ENCODE results near the gene TRIM25. TPM values are rescaled to one million over a fixed set of nuclear protein-coding genes. Genes with fewer than 3 reads are reported as not detected.

TRIM25 gene
- total RNA-seq (ENCODE audit: low replicate concordance), result 26.1 and 70.3 TPM in 2 replicates

- H3K4me3 ChIP-seq (ENCODE audit: low read depth, low read length), result peak within 1 kb of the TSS; percentile 98
- no peak for TF ChIP-seq CTCF (IDR thresholded peaks at IDR 0.05; ENCODE audit: insufficient read depth, low read length)
Observed at GRCh38 chr17:56913867-56914580, at the start of gene TRIM25. Gene TRIM25, minus strand, starts transcription at chr17:56914049. Its CDS starts 61 bp downstream, at chr17:56913988.

GRCh38 chr17:56960596-56961538, 47.0 kb upstream of the TRIM25 start, which contains the start of gene COIL:
Gene COIL, minus strand, starts transcription at chr17:56961050. Its CDS starts 31 bp downstream, at chr17:56961019.
- peak within 1 kb of the TSS; percentile 87 for H3K4me3 ChIP-seq (ENCODE audit: low read depth, low read length)
- peak; percentile 90 for DNase-seq (ENCODE audit: low read depth)
- peak; percentile 99 for TF ChIP-seq CTCF (IDR thresholded peaks at IDR 0.05; ENCODE audit: insufficient read depth, low read length)

More at GRCh38 chr17:56913867-56914580, at the start of gene TRIM25:
- peak; percentile 79 for DNase-seq (ENCODE audit: low read depth)

DNA sequence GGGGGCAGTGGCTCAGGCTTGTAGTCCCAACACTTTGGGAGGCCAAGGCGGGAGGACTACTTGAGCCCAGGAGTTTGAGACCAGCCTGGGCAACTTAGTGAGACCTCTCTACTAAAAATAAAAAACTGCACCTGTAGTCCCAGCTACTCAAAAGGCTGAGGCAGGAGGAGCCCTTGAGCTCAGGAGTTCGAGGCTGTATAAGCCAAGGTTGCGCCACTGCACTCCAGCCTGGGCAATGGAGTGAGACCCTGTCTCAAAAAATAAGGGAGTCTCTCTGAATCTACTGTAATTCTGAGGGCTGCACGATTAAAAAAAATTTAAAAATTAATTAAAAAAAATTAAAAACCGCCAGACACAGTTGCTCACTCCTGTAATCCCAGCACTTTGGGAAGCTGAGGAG, 43.1 kb upstream of the TRIM25 start:
- TF ChIP-seq CTCF (IDR thresholded peaks at IDR 0.05; ENCODE audit: insufficient read depth, low read length), result no peak
- H3K4me3 ChIP-seq (ENCODE audit: low read depth, low read length), result no peak overlapping the region
- no peak for DNase-seq (ENCODE audit: low read depth)

DNA sequence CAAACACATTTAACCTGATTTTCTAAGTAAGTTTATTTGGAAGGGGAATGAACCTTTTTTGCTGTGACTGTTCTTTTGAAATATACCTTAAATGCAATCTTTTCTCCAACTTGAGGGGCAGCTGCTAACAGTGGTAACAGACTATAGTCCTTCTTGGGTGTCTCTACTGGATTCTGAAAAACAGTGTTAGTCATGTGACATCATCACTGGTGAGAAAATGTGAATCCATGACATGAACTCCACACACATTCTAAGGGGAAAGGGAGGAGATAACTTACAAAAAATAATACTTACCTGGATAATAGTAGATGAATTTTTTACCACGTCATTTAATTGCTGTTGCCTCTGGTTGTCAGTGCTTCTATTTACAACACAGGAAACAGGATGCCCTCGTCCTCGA, 35.7 kb upstream of the TRIM25 start:
- DNase-seq (ENCODE audit: low read depth), result no peak
- no peak overlapping the region for H3K4me3 ChIP-seq (ENCODE audit: low read depth, low read length)
- no peak for TF ChIP-seq CTCF (IDR thresholded peaks at IDR 0.05; ENCODE audit: insufficient read depth, low read length)

GRCh38 chr17:56948491-56948890, 34.6 kb upstream of the TRIM25 start:
- no peak overlapping the region for H3K4me3 ChIP-seq (ENCODE audit: low read depth, low read length)
- TF ChIP-seq CTCF (IDR thresholded peaks at IDR 0.05; ENCODE audit: insufficient read depth, low read length), result no peak
- DNase-seq (ENCODE audit: low read depth), result no peak

GRCh38 chr17:56947741-56948140, 33.9 kb upstream of the TRIM25 start:
- no peak for TF ChIP-seq CTCF (IDR thresholded peaks at IDR 0.05; ENCODE audit: insufficient read depth, low read length)
- H3K4me3 ChIP-seq (ENCODE audit: low read depth, low read length), result no peak overlapping the region
- DNase-seq (ENCODE audit: low read depth), result no peak
